ENCODE measurements around the gene NLRP11.

The NLRP11 gene

GRCh38 chr19:55753401-55753800 lies 78.4 kb downstream of the NLRP11 start:
- Mint-ChIP-seq H3K27ac (no peak overlapping the region), H3K9me3 (peaks cover 9% of the 10 kb centered on the region), H3K36me3 (ENCODE audit: low read depth) (no peaks in the 10 kb centered on the region), H3K4me1 (ENCODE audit: low read depth) (no peaks in the 10 kb centered on the region), H3K4me3 (no peak overlapping the region), H3K27me3 (ENCODE audit: low read depth) (no peaks in the 10 kb centered on the region)

- Mint-ChIP-seq H3K27me3 (ENCODE audit: low read depth) (no peaks in the 10 kb centered on the region), H3K4me1 (ENCODE audit: low read depth) (no peaks in the 10 kb centered on the region), H3K27ac (no peak overlapping the region), H3K9me3 (peaks cover 3% of the 10 kb centered on the region), H3K36me3 (ENCODE audit: low read depth) (no peaks in the 10 kb centered on the region), H3K4me3 (no peak overlapping the region)
These were observed 81.1 kb downstream of the NLRP11 start for GRCh38 chr19:55750715-55751114.

- H3K27me3 Mint-ChIP-seq (ENCODE audit: low read depth) = no peaks in the 10 kb centered on the region
- H3K4me3 Mint-ChIP-seq = no peak within 1 kb of the TSS
- H3K4me1 Mint-ChIP-seq (ENCODE audit: low read depth) = no peaks in the 10 kb centered on the region
- peaks cover 4% of the 10 kb centered on the region for H3K9me3 Mint-ChIP-seq
- no peak within 1 kb of the TSS for H3K27ac Mint-ChIP-seq
- H3K36me3 Mint-ChIP-seq (ENCODE audit: low read depth) = no peaks in the 10 kb centered on the region
These were observed 93.5 kb downstream of the NLRP11 start, which contains the start of gene NLRP9 for GRCh38 chr19:55738302-55738701. NLRP9 (minus strand) TSS chr19:55738402; CDS start chr19:55738374, 28 bp downstream.
